Nephron (organoid): ENCODE results near the gene SMG6.
A peak's percentile ranks its signal among the peaks of the same experiment; 100 is the strongest.

Experiments
- H3K27ac Mint-ChIP-seq, 3 experiments: 2 replicates each; pipeline ENCODE4 v1.8.0; 2020; ENCODE audit warnings: mixed read lengths in 3 of 3, mild to moderate bottlenecking in 2 of 3, moderate library complexity in 1 of 3
- H3K27me3 Mint-ChIP-seq: 2 replicates; pipeline ENCODE4 v1.8.0; 2021; ENCODE audit warnings: low read depth, mild to moderate bottlenecking, moderate library complexity, mixed read lengths
- H3K36me3 Mint-ChIP-seq: 2 replicates; pipeline ENCODE4 v1.8.0; 2020; ENCODE audit warnings: low read depth, mixed read lengths
- H3K4me1 Mint-ChIP-seq: 2 replicates; pipeline ENCODE4 v1.8.0; 2020; ENCODE audit warnings: mixed read lengths
- H3K4me3 Mint-ChIP-seq, 3 experiments: 2 replicates each; pipeline ENCODE4 v1.8.0; 2020; ENCODE audit warnings: mild to moderate bottlenecking in 3 of 3, mixed read lengths in 3 of 3, moderate library complexity in 2 of 3
- H3K9me3 Mint-ChIP-seq: 2 replicates; pipeline ENCODE4 v1.8.0; 2020; ENCODE audit warnings: mixed read lengths
- TF ChIP-seq, protein P1 (sequence below), 3 experiments: fragments of 200-600 bp; sonication (generic); IDR thresholded peaks; one replicate each; pipeline ENCODE4 v1.5.0; 2021; ENCODE audit warnings: antibody characterized with exemption in 3 of 3; ENCODE audit not compliant: unreplicated experiment in 3 of 3

SMG6 gene

DNA sequence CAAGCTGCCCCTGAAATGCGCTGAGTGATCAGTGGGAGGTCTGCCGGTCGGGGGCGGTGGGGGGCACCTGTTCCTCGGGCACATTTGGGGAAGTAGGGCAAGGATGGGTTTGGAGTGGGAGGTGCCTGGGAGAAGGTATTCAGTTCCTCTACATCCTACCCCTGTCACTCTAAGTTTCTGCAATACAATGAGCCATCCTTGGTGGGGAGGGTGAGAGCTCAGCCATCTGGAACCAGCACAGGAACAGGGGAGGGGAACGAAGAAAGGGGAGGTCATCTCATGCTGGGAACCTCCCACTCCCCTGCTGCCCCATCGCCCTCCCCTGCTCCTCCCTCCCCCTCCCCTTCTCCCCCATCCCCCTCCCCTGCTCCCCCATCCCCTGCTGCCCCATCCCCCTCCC is 269.4 kb downstream of the SMG6 start:
- Mint-ChIP-seq H3K4me3 (no peak overlapping the region), H3K27me3 (no peaks in the 10 kb centered on the region), H3K27ac (no peak overlapping the region), H3K9me3 (no peaks in the 10 kb centered on the region), H3K36me3 (peaks cover 18% of the 10 kb centered on the region), H3K4me1 (peaks cover 10% of the 10 kb centered on the region)
- TF ChIP-seq, protein P1, sequence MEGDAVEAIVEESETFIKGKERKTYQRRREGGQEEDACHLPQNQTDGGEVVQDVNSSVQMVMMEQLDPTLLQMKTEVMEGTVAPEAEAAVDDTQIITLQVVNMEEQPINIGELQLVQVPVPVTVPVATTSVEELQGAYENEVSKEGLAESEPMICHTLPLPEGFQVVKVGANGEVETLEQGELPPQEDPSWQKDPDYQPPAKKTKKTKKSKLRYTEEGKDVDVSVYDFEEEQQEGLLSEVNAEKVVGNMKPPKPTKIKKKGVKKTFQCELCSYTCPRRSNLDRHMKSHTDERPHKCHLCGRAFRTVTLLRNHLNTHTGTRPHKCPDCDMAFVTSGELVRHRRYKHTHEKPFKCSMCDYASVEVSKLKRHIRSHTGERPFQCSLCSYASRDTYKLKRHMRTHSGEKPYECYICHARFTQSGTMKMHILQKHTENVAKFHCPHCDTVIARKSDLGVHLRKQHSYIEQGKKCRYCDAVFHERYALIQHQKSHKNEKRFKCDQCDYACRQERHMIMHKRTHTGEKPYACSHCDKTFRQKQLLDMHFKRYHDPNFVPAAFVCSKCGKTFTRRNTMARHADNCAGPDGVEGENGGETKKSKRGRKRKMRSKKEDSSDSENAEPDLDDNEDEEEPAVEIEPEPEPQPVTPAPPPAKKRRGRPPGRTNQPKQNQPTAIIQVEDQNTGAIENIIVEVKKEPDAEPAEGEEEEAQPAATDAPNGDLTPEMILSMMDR (IDR thresholded peaks at IDR 0.05; ENCODE audit: unreplicated experiment in 3 of 3) = no peak

DNA sequence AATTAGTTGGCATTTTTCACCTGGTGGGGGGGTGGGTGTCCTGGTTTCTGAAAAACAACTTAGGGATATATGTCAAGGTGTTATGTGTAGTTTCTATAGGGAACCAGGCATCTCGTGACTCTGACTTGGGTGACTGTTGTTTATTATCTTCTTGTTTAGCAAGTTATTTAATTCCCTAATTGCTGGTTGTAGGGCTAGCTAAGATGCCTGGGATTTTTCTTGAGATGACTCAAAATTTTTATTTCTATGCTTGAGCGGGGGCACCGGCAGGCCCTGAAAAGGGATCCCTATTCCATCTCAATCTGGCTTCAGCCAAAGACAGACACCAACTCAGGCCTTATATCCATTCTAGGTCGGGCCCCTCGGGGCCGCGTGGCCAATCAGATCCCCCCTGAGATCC is 270.4 kb downstream of the SMG6 start:
- Mint-ChIP-seq H3K27me3 (peaks cover 10% of the 10 kb centered on the region), H3K36me3 (peaks cover 12% of the 10 kb centered on the region), H3K9me3 (no peaks in the 10 kb centered on the region), H3K4me3 (peak overlapping the region in 2 of 3 experiments; percentile 10 to 70), H3K4me1 (peaks cover 10% of the 10 kb centered on the region), H3K27ac (no peak overlapping the region)
- TF ChIP-seq, protein P1 (IDR thresholded peaks at IDR 0.05; ENCODE audit: unreplicated experiment in 3 of 3) = no peak

DNA sequence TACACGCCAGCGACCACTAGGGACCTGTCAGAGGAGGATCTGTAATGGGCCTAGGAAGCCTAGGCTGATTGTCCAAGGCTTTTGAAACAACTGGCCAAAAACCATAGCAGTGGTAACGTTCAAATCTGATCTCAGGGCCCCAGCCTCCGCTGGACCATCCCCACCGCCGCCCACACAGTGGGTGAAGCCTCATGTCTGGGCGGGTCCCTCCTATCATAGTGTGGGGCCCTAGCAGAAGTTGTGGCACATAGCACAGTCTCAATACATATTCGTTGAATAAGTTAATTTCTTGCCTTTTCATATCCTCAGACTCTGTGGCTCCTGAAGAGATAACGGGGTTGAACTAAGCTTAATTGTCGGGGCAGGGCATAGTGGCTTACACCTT is 272.8 kb downstream of the SMG6 start:
- H3K27ac Mint-ChIP-seq = peak overlapping the region; percentile 73 to 84 (median 74)
- no peaks in the 10 kb centered on the region for H3K36me3 Mint-ChIP-seq
- peaks cover 31% of the 10 kb centered on the region for H3K27me3 Mint-ChIP-seq
- TF ChIP-seq, protein P1 (IDR thresholded peaks at IDR 0.05; ENCODE audit: unreplicated experiment in 3 of 3) = peak; percentile 51 to 68 (median 63)
- peaks cover 15% of the 10 kb centered on the region for H3K4me1 Mint-ChIP-seq
- H3K4me3 Mint-ChIP-seq = peak overlapping the region; percentile 92 to 98 (median 95)
- H3K9me3 Mint-ChIP-seq = peaks cover 3% of the 10 kb centered on the region

DNA sequence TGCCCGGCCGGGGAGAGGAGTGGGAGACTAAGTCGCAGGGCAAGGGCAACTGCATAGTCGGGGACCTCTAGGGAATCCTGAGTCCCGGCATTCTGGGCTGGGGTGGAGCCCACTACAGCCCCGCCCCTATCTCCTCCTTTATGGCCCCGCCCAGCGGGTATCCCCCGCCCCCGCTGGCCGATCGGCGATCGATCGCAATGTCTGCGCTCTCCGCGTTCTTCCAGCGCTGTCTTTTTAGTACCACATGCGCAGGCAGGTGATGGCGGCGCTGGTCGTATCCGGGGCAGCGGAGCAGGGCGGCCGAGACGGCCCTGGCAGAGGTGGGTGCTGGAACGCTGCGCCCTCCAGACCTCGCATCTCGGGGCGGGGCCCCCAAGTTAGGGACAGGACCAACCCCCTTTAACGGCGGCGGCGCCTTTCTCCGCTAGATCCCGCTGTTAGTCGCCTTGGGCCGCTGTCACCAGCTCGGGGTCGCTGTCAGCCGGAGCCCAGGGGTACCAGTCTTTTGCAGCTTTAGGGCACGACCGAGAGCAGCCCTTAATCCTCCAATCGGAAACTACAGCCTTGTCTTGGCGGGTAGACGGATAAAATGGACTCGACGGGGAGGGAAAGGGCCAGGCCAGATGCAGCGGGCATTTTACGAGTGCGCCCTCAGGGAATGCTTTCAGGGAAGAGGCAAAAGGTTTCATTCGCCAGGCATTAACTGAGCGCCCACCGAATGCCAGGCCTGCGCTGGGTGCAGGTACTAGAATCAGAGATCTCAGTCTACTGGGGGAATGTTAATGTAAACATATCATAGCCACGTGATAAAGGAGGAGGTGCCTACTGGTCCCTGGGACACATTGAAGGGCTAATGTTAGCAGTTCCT is 273.4 kb downstream of the SMG6 start, which contains the start of gene DPH1:
DPH1 (plus strand) TSS at position 243 of the 868 bp plus-strand sequence; CDS start at position 260, 17 bp downstream.
- TF ChIP-seq, protein P1 (IDR thresholded peaks at IDR 0.05; ENCODE audit: unreplicated experiment in 3 of 3) = no peak
- H3K27me3 Mint-ChIP-seq = peaks cover 37% of the 10 kb centered on the region
- H3K9me3 Mint-ChIP-seq = peaks cover 3% of the 10 kb centered on the region
- peak within 1 kb of the TSS; percentile 92 to 98 (median 95) for H3K4me3 Mint-ChIP-seq
- no peaks in the 10 kb centered on the region for H3K36me3 Mint-ChIP-seq
- H3K27ac Mint-ChIP-seq = peak within 1 kb of the TSS; percentile 73 to 84 (median 74)
- H3K4me1 Mint-ChIP-seq = peaks cover 15% of the 10 kb centered on the region

DNA sequence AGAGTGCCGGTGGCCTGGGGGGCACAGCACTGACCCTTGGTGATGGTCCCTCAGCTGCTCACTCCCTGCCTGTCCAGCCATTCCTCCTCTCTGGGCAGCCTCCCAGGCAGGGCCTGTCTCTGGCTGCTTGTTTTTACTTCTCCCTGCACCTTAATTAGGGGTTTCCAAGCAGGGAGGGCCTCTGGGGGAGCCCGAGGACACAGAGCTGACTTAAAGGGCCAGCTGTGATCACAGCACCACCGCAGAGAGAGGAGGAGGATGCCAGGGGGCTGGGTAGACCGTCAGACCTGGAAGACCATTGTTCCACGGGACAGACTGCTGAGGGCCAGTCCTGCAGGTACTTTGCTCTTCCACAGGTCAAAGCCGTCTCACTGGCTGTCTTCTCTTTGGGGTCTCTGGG is 274.8 kb downstream of the SMG6 start:
- TF ChIP-seq, protein P1 (IDR thresholded peaks at IDR 0.05; ENCODE audit: unreplicated experiment in 3 of 3) = no peak
- Mint-ChIP-seq H3K9me3 (peaks cover 3% of the 10 kb centered on the region), H3K4me1 (peaks cover 15% of the 10 kb centered on the region), H3K27me3 (peaks cover 45% of the 10 kb centered on the region), H3K27ac (no peak overlapping the region), H3K36me3 (no peaks in the 10 kb centered on the region), H3K4me3 (peak overlapping the region; percentile 66 to 83 (median 80))
